GM23338 (cell line): ENCODE data around the gene CRYBG1. TPM values are rescaled to one million over a fixed set of nuclear protein-coding genes. Genes with fewer than 3 reads are reported as not detected.

ENCODE experiments used
- ATAC-seq: fragments of 200-7000 bp; cut with Tn5 transposase; 3 replicates; pipeline ENCODE4 v1.9.1; 2020
- DNase-seq: peaks from one replicate; pipeline ENCODE4 v3.0.0-alpha.2; 2015; ENCODE audit warnings: low spot score
- H2AFZ ChIP-seq: fragments of 200-600 bp; sonication (generic); 2 replicates; pipeline ENCODE4 v1.8.0; 2016; ENCODE audit warnings: antibody characterized with exemption, mild to moderate bottlenecking, moderate library complexity
- H3F3A ChIP-seq: fragments of 200-600 bp; sonication (generic); replicated peaks from 2 replicates; pipeline ENCODE4 v1.8.0; 2017; ENCODE audit warnings: antibody characterized with exemption, mixed run types, low read depth
- H3K27ac ChIP-seq: fragments of 200-600 bp; sonication (generic); 2 replicates; pipeline ENCODE4 v1.6.1; 2016; ENCODE audit warnings: low read depth
- H3K27me3 ChIP-seq: fragments of 200-600 bp; sonication (generic); 2 replicates; pipeline ENCODE4 v1.8.0; 2016; ENCODE audit warnings: mild to moderate bottlenecking, mixed run types, moderate library complexity; ENCODE audit not compliant: insufficient read depth
- H3K36me3 ChIP-seq: fragments of 200-600 bp; sonication (generic); 2 replicates; pipeline ENCODE4 v1.8.0; 2016; ENCODE audit warnings: mild to moderate bottlenecking; ENCODE audit not compliant: insufficient read depth
- H3K4me1 ChIP-seq: fragments of 200-600 bp; sonication (generic); 2 replicates; pipeline ENCODE4 v1.8.0; 2016; ENCODE audit warnings: mild to moderate bottlenecking, moderate library complexity; ENCODE audit not compliant: insufficient read depth
- H3K4me2 ChIP-seq: fragments of 200-600 bp; sonication (generic); 2 replicates; pipeline ENCODE4 v1.7.1; 2017; ENCODE audit warnings: mixed run types
- H3K4me3 ChIP-seq: fragments of 200-600 bp; sonication (generic); 2 replicates; pipeline ENCODE4 v1.6.1; 2016; ENCODE audit warnings: mixed run types
- H3K79me2 ChIP-seq: fragments of 200-600 bp; sonication (generic); replicated peaks from 2 replicates; pipeline ENCODE4 v1.8.0; 2017; ENCODE audit warnings: mild to moderate bottlenecking; ENCODE audit not compliant: insufficient read depth
- H3K9me2 ChIP-seq: fragments of 200-600 bp; sonication (generic); 2 replicates; pipeline ENCODE4 v1.8.0; 2017; ENCODE audit not compliant: insufficient read depth
- H4K20me1 ChIP-seq: fragments of 200-600 bp; sonication (generic); replicated peaks from 2 replicates; pipeline ENCODE4 v1.8.0; 2017; ENCODE audit warnings: mild to moderate bottlenecking; ENCODE audit not compliant: insufficient read depth
- H3K27ac Mint-ChIP-seq: 2 replicates; pipeline ENCODE4 v1.8.0; 2020; ENCODE audit warnings: inconsistent platforms, mild to moderate bottlenecking, moderate library complexity, mixed read lengths
- H3K27me3 Mint-ChIP-seq: 3 replicates; pipeline ENCODE4 v1.8.0; 2022; ENCODE audit warnings: low read depth, mild to moderate bottlenecking, moderate library complexity, mixed read lengths, inconsistent platforms; ENCODE audit not compliant: insufficient read depth, poor library complexity
- H3K36me3 Mint-ChIP-seq: 3 replicates; pipeline ENCODE4 v1.8.0; 2021; ENCODE audit warnings: low read depth, mild to moderate bottlenecking, inconsistent platforms, moderate library complexity, mixed read lengths
- H3K4me1 Mint-ChIP-seq: 3 replicates; pipeline ENCODE4 v1.8.0; 2020; ENCODE audit warnings: mild to moderate bottlenecking, inconsistent platforms, mixed read lengths
- H3K4me3 Mint-ChIP-seq: 3 replicates; pipeline ENCODE4 v1.8.0; 2021; ENCODE audit warnings: moderate library complexity, mild to moderate bottlenecking, inconsistent platforms, mixed read lengths
- H3K9me3 Mint-ChIP-seq: 3 replicates; pipeline ENCODE4 v1.8.0; 2020; ENCODE audit warnings: moderate library complexity, mild to moderate bottlenecking, inconsistent platforms, mixed read lengths
- CTCF ChIP-seq, 2 experiments: fragments of 200-600 bp in 1 of 2; sonication (generic) in 1 of 2; conservative IDR thresholded peaks; 2 replicates each; pipeline versions ENCODE4 v1.5.1 to v1.6.1; 2016 to 2017; ENCODE audit warnings: antibody characterized with exemption in 2 of 2, low read depth in 2 of 2, mild to moderate bottlenecking in 2 of 2, moderate library complexity in 1 of 2
- ETS1 ChIP-seq: IDR thresholded peaks from 2 replicates; pipeline ENCODE4 v1.6.1; 2016; ENCODE audit warnings: antibody characterized with exemption
- EZH2 ChIP-seq: fragments of 200-600 bp; sonication (generic); IDR thresholded peaks from one replicate; pipeline ENCODE4 v1.8.0; 2017; ENCODE audit warnings: antibody characterized with exemption, mild to moderate bottlenecking, low read depth; ENCODE audit not compliant: unreplicated experiment
- EZH2phosphoT487 ChIP-seq: fragments of 200-600 bp; sonication (generic); IDR thresholded peaks from one replicate; pipeline ENCODE4 v1.8.1; 2018; ENCODE audit warnings: antibody characterized with exemption; ENCODE audit not compliant: unreplicated experiment
- NANOG ChIP-seq: IDR thresholded peaks from 2 replicates; pipeline ENCODE4 v1.6.1; 2016; ENCODE audit warnings: antibody characterized with exemption, borderline replicate concordance
- REST ChIP-seq: IDR thresholded peaks from one replicate; pipeline ENCODE4 v1.6.1; 2018; ENCODE audit warnings: antibody characterized with exemption; ENCODE audit not compliant: unreplicated experiment
- STAT1 ChIP-seq: IDR thresholded peaks from one replicate; pipeline ENCODE4 v1.6.1; 2016; ENCODE audit warnings: antibody characterized with exemption; ENCODE audit not compliant: unreplicated experiment
- polyA plus RNA-seq: library from polyadenylated mRNA; unstranded; fragments of >200 nt; fragmentation: Nextera tagmentation; extraction: Ambion mirVana; gene quantifications from 2 replicates; pipeline ENCODE4 v1.2.1, GENCODE V29; 2016
- total RNA-seq: library from RNA; depleted of rRNA; stranded (reverse); fragments of >200 nt; shearing (Covaris generic); gene quantifications from 2 replicates; pipeline ENCODE4 v1.2.3, GENCODE V29; 2014

Gene CRYBG1
- total and polyA plus RNA-seq, 2 experiments from 2014 or later = 3.7 to 17.2 TPM

- no peak for TF ChIP-seq REST
- TF ChIP-seq CTCF (conservative IDR thresholded peaks at IDR 0.05; ENCODE audit: low read depth in 2 of 2) = no peak
- no peak for TF ChIP-seq STAT1
- TF ChIP-seq EZH2phosphoT487 = no peak
Measured at GRCh38 chr6:106321940-106322339, 38.6 kb upstream of the CRYBG1 start (continued).

- Mint-ChIP-seq H3K27me3 (peaks cover 5% of the 10 kb centered on the region), H3K4me1 (peaks cover 16% of the 10 kb centered on the region), H3K9me3 (no peaks in the 10 kb centered on the region), H3K36me3 (no peaks in the 10 kb centered on the region; the same call in 2 of the 3 replicates), H3K27ac (peak overlapping the region; percentile 67), H3K4me3 (peak overlapping the region; percentile 89)
- Histone ChIP-seq H3K4me2 (peak overlapping the region; percentile 89), H4K20me1 (peaks cover 7% of the 10 kb centered on the region; the same call in 1 of the 2 replicates), H3F3A (0 out of 2 replicates have a peak, but pooled peaks cover 3% of the 10 kb centered on the region), H3K36me3 (no peaks in the 10 kb centered on the region), H3K4me1 (peaks cover 13% of the 10 kb centered on the region), H3K9me2 (no peaks in the 10 kb centered on the region; the same call in 1 of the 2 replicates), H3K79me2 (peaks cover 52% of the 10 kb centered on the region), H3K27ac (peak overlapping the region; percentile 96), H2AFZ (no peak overlapping the region; the same call in 1 of the 2 replicates), H3K27me3 (no peaks in the 10 kb centered on the region), H3K4me3 (peak overlapping the region; percentile 88)
- ATAC-seq (no peak), DNase-seq (no peak)
- no peak for TF ChIP-seq CTCF (conservative IDR thresholded peaks at IDR 0.05; ENCODE audit: low read depth in 2 of 2)
- no peak for TF ChIP-seq NANOG
- TF ChIP-seq ETS1 = no peak
- TF ChIP-seq EZH2 = no peak
Measured at GRCh38 chr6:106324726-106325335, 35.7 kb upstream of the CRYBG1 start.
